ENCODE data around the gene TMEM167B. TPM values are rescaled to one million over a fixed set of nuclear protein-coding genes. Genes with fewer than 3 reads are reported as not detected.

The TMEM167B gene
- total RNA-seq, 1 experiment from 2014 or later, result 18.1 TPM

DNA sequence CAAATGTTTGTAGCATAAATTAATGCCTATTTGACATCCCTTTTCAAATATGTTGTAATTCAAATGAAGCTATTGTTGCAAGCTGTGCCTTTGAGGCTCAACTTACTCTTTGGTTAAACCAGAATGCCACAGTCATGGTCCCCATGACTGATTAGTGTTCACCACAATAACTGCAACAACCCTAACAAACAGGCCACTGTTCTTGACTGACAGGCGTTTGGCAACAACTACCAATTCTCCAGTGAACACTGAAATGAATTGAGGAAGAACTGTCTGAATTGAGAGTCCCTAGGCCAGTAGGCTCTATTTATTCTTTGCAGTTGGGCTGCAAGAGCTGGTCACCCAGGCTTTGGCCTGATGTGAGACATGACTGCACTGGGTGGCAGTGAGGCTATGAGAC lies 6.6 kb upstream of the TMEM167B start:
- no peaks in the 10 kb centered on the region for H3K27me3 ChIP-seq (ENCODE audit: control insufficient read depth, insufficient read depth, low read length)
- no peaks in the 10 kb centered on the region for H3K36me3 ChIP-seq (ENCODE audit: control insufficient read depth, insufficient read depth, low read length)
- no peak for TF ChIP-seq TCF7L2 (IDR thresholded peaks at IDR 0.05; ENCODE audit: low read depth, low read length)
- TF ChIP-seq SIN3A (IDR thresholded peaks at IDR 0.05; ENCODE audit: borderline replicate concordance, insufficient read depth, low read depth, low read length), result no peak
- TF ChIP-seq, protein P1, sequence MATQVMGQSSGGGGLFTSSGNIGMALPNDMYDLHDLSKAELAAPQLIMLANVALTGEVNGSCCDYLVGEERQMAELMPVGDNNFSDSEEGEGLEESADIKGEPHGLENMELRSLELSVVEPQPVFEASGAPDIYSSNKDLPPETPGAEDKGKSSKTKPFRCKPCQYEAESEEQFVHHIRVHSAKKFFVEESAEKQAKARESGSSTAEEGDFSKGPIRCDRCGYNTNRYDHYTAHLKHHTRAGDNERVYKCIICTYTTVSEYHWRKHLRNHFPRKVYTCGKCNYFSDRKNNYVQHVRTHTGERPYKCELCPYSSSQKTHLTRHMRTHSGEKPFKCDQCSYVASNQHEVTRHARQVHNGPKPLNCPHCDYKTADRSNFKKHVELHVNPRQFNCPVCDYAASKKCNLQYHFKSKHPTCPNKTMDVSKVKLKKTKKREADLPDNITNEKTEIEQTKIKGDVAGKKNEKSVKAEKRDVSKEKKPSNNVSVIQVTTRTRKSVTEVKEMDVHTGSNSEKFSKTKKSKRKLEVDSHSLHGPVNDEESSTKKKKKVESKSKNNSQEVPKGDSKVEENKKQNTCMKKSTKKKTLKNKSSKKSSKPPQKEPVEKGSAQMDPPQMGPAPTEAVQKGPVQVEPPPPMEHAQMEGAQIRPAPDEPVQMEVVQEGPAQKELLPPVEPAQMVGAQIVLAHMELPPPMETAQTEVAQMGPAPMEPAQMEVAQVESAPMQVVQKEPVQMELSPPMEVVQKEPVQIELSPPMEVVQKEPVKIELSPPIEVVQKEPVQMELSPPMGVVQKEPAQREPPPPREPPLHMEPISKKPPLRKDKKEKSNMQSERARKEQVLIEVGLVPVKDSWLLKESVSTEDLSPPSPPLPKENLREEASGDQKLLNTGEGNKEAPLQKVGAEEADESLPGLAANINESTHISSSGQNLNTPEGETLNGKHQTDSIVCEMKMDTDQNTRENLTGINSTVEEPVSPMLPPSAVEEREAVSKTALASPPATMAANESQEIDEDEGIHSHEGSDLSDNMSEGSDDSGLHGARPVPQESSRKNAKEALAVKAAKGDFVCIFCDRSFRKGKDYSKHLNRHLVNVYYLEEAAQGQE (IDR thresholded peaks at IDR 0.05; ENCODE audit: insufficient read depth in 1 of 2, low read depth in 2 of 2, low read length in 1 of 2), result no peak
- no TSS peak for BruUV-seq (replicated peaks)
- ChIA-PET POLR2A (interaction anchor here (0.5 kb wide), 1 partner anchor 350 kb away, joined by 6 read pairs; no protein-coding TSS in a partner anchor), CTCF (interaction anchor here (0.7 to 0.9 kb wide), 2 partner anchors 123 to 920 kb away, joined by 3 read pairs; no protein-coding TSS in a partner anchor)
- H3K4me3 ChIP-seq (ENCODE audit: low read depth in 2 of 2, low read length in 2 of 2), result no peak overlapping the region
- H3K9me3 ChIP-seq (ENCODE audit: control insufficient read depth, insufficient read depth, low read depth, low read length), result no peaks in the 10 kb centered on the region
- no peak for ATAC-seq
- DNase-seq (ENCODE audit: low read depth, low spot score), result no peak
- intact Hi-C loops (cut with micrococcal nuclease; ENCODE audit: unreplicated experiment) (no loop called here), in situ Hi-C loops (cut with HindIII; ENCODE audit: low pct_unique_long_range_greater_than_20kb, low sequenced_read_pairs) (no loop called here)
- no peak overlapping the region for H3K27ac ChIP-seq (ENCODE audit: low read length)
- peaks cover 2% of the 10 kb centered on the region; the same call in 1 of the 2 replicates for H3K4me1 ChIP-seq (ENCODE audit: control insufficient read depth, insufficient read depth, low read length)

DNA sequence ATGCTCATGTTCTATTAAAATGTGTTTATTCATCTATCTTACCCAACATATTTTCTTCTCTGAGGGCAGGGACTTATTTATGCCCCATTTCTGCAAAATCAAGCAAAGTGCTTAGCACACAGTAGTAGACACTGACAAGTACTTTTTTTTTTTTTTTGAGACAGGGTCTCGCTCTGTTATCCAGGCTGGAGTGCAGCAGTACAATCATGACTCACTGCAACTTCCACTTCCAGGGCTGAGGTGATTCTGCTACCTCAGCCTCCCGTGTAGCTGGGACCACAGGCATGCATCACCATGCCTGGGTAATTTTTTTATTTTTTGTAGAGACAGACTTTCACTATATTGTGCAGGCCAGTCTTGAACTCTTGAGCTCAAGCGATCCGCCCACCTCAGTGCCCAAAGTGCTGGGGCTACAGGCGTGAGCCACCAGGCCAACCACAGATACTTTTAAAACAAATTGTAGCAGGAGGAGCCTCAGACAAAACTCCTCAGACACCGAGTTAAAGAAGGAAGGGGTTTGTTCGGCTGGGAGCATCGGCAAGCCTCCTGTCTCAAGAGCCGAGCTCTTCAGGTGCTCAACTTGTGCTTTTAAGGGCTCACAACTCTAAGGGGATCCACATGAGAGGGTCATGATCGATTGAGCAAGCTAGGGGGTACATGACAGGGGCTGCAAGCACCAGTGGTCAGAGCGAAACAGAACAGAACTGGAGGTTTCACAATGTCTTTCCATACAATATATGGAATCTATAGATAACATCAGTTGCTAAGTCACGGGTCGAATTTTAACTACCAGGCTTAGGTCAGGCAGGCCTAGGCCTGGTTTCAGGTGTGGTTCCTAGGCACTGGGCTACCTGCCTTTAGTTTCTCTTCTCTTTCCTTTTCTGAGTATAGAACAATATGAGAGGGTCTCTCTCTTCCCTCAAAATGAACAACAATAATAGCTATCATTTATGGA lies 5.7 kb upstream of the TMEM167B start:
- no TSS peak for BruUV-seq (replicated peaks)
- no peak overlapping the region for H3K4me3 ChIP-seq (ENCODE audit: low read depth in 2 of 2, low read length in 2 of 2)
- H3K27me3 ChIP-seq (ENCODE audit: control insufficient read depth, insufficient read depth, low read length), result no peaks in the 10 kb centered on the region
- H3K4me1 ChIP-seq (ENCODE audit: control insufficient read depth, insufficient read depth, low read length), result no peaks in the 10 kb centered on the region; the same call in 1 of the 2 replicates
- ATAC-seq (no peak), DNase-seq (ENCODE audit: low read depth, low spot score) (no peak)
- H3K9me3 ChIP-seq (ENCODE audit: control insufficient read depth, insufficient read depth, low read depth, low read length), result no peaks in the 10 kb centered on the region
- POLR2A ChIA-PET, result interaction anchor here (0.5 kb wide), 1 partner anchor 350 kb away, joined by 6 read pairs; no protein-coding TSS in a partner anchor
- no peak overlapping the region for H3K27ac ChIP-seq (ENCODE audit: low read length)
- no peaks in the 10 kb centered on the region for H3K36me3 ChIP-seq (ENCODE audit: control insufficient read depth, insufficient read depth, low read length)
- in situ Hi-C loops (cut with HindIII; ENCODE audit: low pct_unique_long_range_greater_than_20kb, low sequenced_read_pairs) (no loop called here), intact Hi-C loops (cut with micrococcal nuclease; ENCODE audit: unreplicated experiment) (no loop called here)
- no peak for TF ChIP-seq POLR2AphosphoS5 (IDR thresholded peaks at IDR 0.05; ENCODE audit: low read depth, low read length)
- no peak for TF ChIP-seq TCF7L2 (IDR thresholded peaks at IDR 0.05; ENCODE audit: low read depth, low read length)
- TF ChIP-seq, protein P1 (IDR thresholded peaks at IDR 0.05; ENCODE audit: insufficient read depth in 1 of 2, low read depth in 2 of 2, low read length in 1 of 2), result no peak
- TF ChIP-seq SIN3A (IDR thresholded peaks at IDR 0.05; ENCODE audit: borderline replicate concordance, insufficient read depth, low read depth, low read length), result no peak
- TF ChIP-seq, protein P2, sequence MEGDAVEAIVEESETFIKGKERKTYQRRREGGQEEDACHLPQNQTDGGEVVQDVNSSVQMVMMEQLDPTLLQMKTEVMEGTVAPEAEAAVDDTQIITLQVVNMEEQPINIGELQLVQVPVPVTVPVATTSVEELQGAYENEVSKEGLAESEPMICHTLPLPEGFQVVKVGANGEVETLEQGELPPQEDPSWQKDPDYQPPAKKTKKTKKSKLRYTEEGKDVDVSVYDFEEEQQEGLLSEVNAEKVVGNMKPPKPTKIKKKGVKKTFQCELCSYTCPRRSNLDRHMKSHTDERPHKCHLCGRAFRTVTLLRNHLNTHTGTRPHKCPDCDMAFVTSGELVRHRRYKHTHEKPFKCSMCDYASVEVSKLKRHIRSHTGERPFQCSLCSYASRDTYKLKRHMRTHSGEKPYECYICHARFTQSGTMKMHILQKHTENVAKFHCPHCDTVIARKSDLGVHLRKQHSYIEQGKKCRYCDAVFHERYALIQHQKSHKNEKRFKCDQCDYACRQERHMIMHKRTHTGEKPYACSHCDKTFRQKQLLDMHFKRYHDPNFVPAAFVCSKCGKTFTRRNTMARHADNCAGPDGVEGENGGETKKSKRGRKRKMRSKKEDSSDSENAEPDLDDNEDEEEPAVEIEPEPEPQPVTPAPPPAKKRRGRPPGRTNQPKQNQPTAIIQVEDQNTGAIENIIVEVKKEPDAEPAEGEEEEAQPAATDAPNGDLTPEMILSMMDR (IDR thresholded peaks at IDR 0.05), result no peak
- CTCF ChIA-PET, result interaction anchor here (0.7 to 0.8 kb wide), 2 partner anchors 15 to 124 kb away, joined by 3 to 4 read pairs; no protein-coding TSS in a partner anchor
